Inflammatory macrophage treated with lipopolysaccharide for 1 hour (primary cell): Measurements from ENCODE around the gene KIF25.
"Not testable (repeated sequence)": the region's sequence is repeated elsewhere in the genome, so short reads cannot be mapped to it uniquely, and the experiment has no call there.

Experiments
- DNase-seq, 2 donors: peaks; one replicate each; pipeline ENCODE4 v3.0.0-alpha.2; 2020 to 2022

KIF25 gene

GRCh38 chr6:167996424-167997199, 859 bp upstream of the KIF25 start:
- DNase-seq, result no peak

GRCh38 chr6:167998215-167998614, 744 bp downstream of the KIF25 start:
- no peak for DNase-seq

DNA sequence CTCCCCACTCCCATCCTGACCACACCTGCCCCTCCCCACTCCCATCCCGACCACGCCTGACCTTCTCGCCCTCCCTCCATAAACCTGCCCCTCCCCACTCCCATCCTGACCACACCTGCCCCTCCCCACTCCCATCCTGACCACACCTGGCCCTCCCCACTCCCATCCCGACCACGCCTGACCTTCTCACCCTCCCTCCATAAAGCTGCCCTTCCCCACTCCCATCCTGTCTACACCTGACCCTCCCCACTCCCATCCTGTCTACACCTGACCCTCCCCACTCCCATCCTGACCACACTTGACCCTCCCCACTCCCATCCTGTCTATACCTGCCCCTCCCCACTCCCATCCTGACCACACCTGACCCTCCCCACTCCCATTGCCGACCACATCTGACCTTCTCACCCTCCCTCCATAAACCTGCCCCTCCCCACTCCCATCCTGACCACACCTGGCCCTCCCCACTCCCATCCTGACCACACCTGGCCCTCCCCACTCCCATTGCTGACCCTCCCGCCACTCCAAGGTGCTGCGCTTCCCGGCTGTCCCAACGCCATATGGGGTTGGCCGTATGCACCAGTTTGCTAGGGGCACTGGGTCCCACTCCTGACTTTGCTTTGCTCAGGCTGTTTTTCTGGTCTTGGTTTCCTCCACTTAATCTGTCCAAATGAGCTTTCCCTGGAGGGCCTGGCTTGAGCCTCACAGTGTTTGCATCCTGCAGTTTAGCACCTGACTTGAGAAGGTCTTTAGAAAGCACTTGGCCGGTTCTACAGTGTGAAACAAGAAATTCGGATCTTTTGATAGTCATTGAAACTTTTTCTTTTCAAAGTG, 2.9 kb downstream of the KIF25 start:
- DNase-seq, result no peak

DNA sequence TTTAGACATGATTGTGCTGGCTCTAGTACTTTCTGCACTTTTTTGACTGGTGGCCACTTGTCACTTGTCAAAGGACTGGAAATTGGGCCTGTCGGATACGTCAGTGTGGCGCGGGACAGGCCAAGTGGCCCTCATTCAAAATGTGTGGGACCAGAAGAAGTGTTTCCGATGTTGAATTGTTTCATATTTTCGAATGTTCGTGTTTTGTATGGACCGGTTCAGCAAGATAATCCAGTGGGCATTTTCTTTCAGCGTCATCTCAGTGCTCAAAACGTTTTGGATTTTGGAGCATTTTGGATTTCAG, 3.5 kb downstream of the KIF25 start:
- no peak for DNase-seq

DNA sequence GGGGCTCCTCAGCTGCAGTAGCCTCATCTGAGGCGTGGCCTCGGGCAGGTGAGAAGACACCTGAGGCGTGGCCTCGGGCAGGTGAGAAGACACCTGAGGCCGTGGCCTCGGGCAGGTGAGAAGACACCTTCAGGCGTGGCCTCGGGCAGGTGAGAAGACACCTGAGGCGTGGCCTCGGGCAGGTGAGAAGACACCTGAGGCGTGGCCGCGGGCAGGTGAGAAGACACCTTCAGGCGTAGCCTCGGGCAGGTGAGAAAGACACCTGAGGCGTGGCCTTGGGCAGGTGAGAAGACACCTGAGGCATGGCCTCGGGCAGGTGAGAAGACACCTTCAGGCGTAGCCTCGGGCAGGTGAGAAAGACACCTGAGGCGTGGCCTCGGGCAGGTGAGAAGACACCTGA, 4.0 kb downstream of the KIF25 start:
- DNase-seq, result not testable (repeated sequence)

GRCh38 chr6:168002804-168003203, 5.3 kb downstream of the KIF25 start:
- no peak for DNase-seq

GRCh38 chr6:168004023-168004422, 6.6 kb downstream of the KIF25 start:
- no peak for DNase-seq

DNA sequence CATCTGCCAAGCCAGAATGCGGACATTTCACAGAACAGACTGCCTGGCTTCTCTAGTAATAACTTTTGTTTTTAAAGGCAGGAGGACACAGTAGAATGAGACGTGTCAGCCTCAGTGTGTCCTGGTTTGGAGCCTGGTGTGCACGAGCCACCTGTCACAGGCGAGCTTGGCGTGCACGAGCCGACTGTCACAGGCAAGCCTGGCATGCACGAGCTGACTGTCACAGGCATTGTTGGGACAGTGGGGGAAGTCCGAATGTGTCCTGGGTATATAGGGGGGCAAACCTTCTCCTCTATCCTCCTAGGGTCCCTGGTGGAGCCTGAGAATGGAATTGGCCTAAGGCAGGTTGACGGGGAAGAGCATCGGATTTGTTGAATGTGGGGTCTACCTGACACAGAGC, 7.5 kb downstream of the KIF25 start:
- no peak for DNase-seq

GRCh38 chr6:168005796-168006195, 8.3 kb downstream of the KIF25 start:
- no peak for DNase-seq

- peak; percentile 70 to 85 for DNase-seq
These were observed 10.3 kb downstream of the KIF25 start for GRCh38 chr6:168007592-168008338.

GRCh38 chr6:168009331-168009730, 11.9 kb downstream of the KIF25 start:
- no peak for DNase-seq

- no peak for DNase-seq
These were observed 13.8 kb downstream of the KIF25 start for GRCh38 chr6:168011291-168011690.

DNA sequence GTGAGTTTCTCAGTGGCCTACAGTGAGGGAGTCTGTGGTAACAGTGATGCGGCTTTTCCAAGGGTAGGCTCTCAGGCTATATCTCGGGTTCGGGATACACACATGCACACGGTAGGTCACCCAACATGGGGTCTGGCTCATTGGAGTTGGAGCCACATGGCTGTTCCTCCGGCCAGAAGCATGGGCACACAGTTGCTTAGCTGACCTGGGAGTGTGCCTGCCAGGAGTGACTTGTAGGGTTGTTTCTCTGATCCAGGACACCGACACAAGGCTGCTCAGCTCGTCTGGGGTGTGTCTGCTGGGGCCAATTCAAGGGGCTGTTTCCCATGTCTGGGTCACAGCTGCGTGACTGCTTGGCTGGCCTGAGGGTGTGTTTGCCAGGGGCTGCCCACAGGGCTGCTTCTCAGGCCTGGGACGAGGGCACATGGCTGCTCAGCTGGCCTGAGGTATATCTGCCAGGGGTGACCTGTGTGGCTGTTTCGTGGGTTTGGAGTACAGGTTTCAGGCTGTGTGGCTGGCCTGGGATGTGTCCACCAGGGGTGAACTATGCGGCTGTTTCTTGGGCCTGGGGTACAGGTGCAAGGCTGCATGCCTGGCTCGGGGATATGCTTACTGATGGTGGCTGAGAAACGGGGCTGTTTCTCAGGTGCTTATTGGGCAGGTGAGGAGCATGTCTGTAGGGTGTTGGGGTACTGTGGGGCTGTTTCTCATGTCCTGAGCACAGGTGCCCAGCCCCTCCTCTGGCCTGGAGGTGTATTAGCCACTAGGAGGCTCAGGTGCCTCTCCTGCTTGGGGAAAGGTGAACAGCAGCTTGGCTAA, 15.2 kb downstream of the KIF25 start:
- no peak for DNase-seq

DNA sequence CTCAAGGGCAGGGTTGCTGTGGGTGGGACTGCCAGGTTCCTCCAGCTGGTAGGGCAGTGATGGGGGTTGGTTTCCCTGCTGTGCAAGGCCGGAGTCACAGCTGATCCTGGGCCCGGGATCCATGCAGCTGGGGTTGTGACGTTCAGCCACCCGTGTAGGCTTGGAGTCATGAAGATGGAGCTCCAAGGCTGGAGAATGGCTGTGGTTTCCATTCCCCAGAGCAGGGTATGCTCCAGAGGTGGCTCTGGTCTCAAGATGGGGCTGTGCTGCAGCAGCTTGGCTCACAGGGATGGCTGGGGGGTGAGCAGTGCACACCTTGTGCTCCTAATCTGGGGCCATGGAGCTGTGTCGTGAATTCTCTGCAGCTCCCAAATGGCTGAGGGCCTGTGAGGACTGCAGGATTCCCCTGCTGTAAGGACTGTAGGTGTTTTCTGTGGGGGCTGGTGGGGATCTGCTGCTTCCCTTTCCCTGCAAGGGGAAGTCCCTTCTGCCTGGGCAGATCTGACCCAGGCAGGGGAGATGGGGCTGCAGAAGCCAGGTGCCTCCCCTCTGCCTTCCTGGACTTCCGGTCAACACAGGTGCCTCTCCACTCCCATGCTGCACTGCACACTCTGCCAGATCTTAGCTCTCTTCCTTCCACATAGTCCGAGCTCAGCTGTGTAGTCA, 15.9 kb downstream of the KIF25 start:
- DNase-seq, result no peak

- DNase-seq, result no peak
These were observed 17.0 kb downstream of the KIF25 start for GRCh38 chr6:168014428-168014827.

DNA sequence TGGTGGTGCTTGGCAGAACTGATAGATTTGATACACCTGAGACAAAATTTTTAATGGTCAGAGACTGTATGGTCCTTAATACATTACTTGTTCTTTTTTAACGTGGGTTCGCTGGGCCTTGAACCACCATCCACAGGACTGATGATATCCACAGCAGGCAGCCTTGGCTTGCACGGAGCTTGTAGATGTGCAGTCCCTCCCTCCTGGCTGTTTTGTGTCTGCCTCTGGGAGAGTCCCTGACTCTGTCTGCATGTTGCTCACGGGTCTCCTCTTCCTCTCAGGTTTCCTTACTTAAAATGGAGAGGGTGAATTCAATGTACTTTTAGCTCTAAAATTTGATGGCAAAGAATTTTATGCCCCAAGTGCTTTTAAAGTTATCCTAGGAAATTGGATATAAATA, 17.5 kb downstream of the KIF25 start:
- DNase-seq, result no peak

DNA sequence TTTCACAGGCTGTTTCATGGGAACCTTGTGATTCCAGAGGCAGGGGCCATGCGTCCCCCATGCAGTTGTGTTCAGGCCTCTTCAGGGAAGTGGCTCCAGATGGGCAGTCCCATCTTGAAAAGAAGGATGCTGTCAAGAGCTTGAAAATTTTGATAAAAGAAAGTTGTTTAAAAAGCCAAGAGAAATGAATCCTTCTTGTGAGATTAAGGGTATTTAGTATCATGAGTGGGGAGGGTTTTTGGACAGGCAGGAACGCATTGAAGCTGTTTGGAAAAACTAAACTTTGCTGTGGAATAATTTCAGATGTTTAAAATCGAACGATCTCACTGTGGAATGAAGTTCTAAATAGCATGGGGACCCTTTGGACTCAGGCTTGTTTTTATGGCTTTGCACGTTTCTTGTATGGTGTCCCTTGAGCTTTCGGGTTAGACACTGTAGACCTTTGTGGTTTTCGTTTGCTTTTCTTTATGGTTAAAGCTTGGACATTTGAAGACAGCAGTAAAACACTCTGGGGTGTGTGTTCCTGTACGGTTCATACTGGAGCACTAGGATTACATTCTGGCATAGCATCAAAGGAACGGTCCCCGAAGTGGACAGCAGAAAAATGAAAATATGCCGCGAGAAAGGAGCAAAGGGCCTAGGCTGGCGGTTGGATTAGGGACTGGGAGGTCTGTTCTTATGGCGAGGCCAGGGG, 18.2 kb downstream of the KIF25 start:
- no peak for DNase-seq

- DNase-seq, result no peak
These were observed 18.7 kb downstream of the KIF25 start for GRCh38 chr6:168016176-168016620.

DNA sequence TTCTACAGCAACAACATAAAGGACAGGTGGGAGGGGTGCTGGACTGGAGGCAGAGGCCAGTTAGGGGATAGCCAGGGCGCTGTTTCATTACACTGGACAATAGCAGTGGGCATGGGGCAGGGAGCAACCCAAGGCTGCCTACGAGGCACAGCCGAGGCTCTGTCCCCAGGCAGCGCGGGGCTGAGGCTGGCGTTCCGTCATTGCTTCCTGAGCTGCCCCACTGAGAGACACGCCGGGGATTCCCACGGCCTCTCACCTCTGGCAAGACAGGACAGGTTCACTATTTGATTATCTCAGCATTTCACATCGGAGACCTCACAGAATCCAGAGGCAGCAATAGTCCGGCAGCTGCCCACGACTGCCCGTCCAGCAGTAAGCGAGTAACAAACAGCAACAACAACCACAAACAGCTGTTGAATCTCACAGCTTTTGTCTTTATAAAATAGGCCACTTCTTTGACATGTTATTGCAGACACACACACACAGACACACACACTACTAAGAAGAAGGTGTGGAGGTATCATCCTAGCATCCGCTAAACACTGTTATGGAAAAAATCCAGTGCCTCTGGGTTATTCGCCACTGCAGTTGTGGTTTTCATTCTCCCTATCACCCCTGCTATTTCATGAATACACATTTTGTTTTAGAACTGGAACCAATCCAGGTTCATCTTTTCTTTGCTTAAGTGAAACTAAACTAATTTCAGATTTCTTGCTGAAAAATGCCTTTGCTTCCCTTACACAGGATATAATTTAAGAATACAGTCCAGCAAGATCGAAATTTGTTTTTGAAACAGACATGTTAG, 19.5 kb downstream of the KIF25 start:
- no peak for DNase-seq

GRCh38 chr6:168017629-168018028, 20.2 kb downstream of the KIF25 start:
- DNase-seq, result no peak

- DNase-seq, result no peak
These were observed 21.2 kb downstream of the KIF25 start for GRCh38 chr6:168018664-168019063.
